A673 (cell line): ENCODE data around the gene ATG13. TPM values are rescaled to one million over a fixed set of nuclear protein-coding genes. Genes with fewer than 3 reads are reported as not detected.

ENCODE experiments used
- BruUV-seq: library from RNA; stranded (reverse); fragments of 400-500 nt; replicated peaks from 2 replicates; lab custom pipeline; 2021; lab: Mats Ljungman, UMichigan
- CTCF ChIA-PET: fragments of 300-600 bp; sonication (Branson Sonifier 250); formaldehyde crosslinking; loops from one replicate; lab custom pipeline; 2022; ENCODE audit warnings: antibody characterized with exemption; lab: Charles Lee
- POLR2A ChIA-PET: fragments of 300-600 bp; sonication (Branson Sonifier 250); formaldehyde crosslinking; loops from one replicate; lab custom pipeline; 2022; ENCODE audit warnings: antibody characterized with exemption; ENCODE audit not compliant: low non-redundant PET; lab: Charles Lee
- DNase-seq: peaks from one replicate; pipeline ENCODE4 v3.0.0-alpha.2; 2015; ENCODE audit warnings: low spot score
- H3K27ac ChIP-seq: fragments of 200-600 bp; sonication (generic); 2 replicates; pipeline ENCODE4 v1.5.1; 2016; ENCODE audit warnings: mixed run types, low read depth, mild to moderate bottlenecking, mixed read lengths, antibody characterized with exemption, low read length; ENCODE audit not compliant: poor library complexity, severe bottlenecking
- H3K27me3 ChIP-seq: fragments of 200-600 bp; sonication (generic); replicated peaks from 2 replicates; pipeline ENCODE4 v1.6.1; 2017; ENCODE audit warnings: mixed run types, low read depth, mild to moderate bottlenecking, mixed read lengths, antibody characterized with exemption, low read length; ENCODE audit not compliant: insufficient read depth, poor library complexity
- H3K36me3 ChIP-seq: fragments of 200-600 bp; sonication (generic); 2 replicates; pipeline ENCODE4 v1.6.1; 2016; ENCODE audit warnings: mixed run types, mild to moderate bottlenecking, mixed read lengths, antibody characterized with exemption, low read length; ENCODE audit not compliant: insufficient read depth, poor library complexity, severe bottlenecking
- H3K4me1 ChIP-seq: fragments of 200-600 bp; sonication (generic); 2 replicates; pipeline ENCODE4 v1.6.1; 2017; ENCODE audit warnings: mixed run types, mild to moderate bottlenecking, mixed read lengths, antibody characterized with exemption, low read length; ENCODE audit not compliant: insufficient read depth, poor library complexity, severe bottlenecking
- H3K4me3 ChIP-seq: fragments of 200-600 bp; sonication (generic); 2 replicates; pipeline ENCODE4 v1.5.1; 2016; ENCODE audit warnings: low read depth, mixed run types, mild to moderate bottlenecking, mixed read lengths, low read length; ENCODE audit not compliant: poor library complexity, severe bottlenecking
- H3K9me3 ChIP-seq: fragments of 200-600 bp; sonication (generic); 2 replicates; pipeline ENCODE4 v1.6.1; 2016; ENCODE audit warnings: mixed run types, low read depth, mild to moderate bottlenecking, mixed read lengths, antibody characterized with exemption, low read length; ENCODE audit not compliant: poor library complexity, severe bottlenecking
- EZH2 ChIP-seq: fragments of 200-600 bp; sonication (generic); IDR thresholded peaks from 2 replicates; pipeline ENCODE4 v1.6.1; 2017; ENCODE audit warnings: borderline replicate concordance, low read depth, mild to moderate bottlenecking, mixed read lengths, antibody characterized with exemption, low read length; ENCODE audit not compliant: poor library complexity, severe bottlenecking
- intact Hi-C: fragments of 100-400 bp; cut with micrococcal nuclease; formaldehyde crosslinking; loops from one replicate; pipeline ENCODE4 v1.10.0; 2022; ENCODE audit not compliant: unreplicated experiment
- total RNA-seq: library from RNA; stranded (reverse); gene quantifications from 2 replicates; pipeline ENCODE4 v1.2.3, GENCODE V29; 2021
- TF ChIP-seq, protein P1 (sequence below): fragments of 300-800, 200-600 bp; sonication (generic); conservative IDR thresholded peaks from 2 replicates; pipeline ENCODE4 v1.5.1; 2017; ENCODE audit warnings: low read depth, mild to moderate bottlenecking, antibody characterized with exemption, low read length, moderate library complexity, mixed read lengths

The ATG13 gene
- total RNA-seq, 1 experiment from 2014 or later = 155 TPM

DNA sequence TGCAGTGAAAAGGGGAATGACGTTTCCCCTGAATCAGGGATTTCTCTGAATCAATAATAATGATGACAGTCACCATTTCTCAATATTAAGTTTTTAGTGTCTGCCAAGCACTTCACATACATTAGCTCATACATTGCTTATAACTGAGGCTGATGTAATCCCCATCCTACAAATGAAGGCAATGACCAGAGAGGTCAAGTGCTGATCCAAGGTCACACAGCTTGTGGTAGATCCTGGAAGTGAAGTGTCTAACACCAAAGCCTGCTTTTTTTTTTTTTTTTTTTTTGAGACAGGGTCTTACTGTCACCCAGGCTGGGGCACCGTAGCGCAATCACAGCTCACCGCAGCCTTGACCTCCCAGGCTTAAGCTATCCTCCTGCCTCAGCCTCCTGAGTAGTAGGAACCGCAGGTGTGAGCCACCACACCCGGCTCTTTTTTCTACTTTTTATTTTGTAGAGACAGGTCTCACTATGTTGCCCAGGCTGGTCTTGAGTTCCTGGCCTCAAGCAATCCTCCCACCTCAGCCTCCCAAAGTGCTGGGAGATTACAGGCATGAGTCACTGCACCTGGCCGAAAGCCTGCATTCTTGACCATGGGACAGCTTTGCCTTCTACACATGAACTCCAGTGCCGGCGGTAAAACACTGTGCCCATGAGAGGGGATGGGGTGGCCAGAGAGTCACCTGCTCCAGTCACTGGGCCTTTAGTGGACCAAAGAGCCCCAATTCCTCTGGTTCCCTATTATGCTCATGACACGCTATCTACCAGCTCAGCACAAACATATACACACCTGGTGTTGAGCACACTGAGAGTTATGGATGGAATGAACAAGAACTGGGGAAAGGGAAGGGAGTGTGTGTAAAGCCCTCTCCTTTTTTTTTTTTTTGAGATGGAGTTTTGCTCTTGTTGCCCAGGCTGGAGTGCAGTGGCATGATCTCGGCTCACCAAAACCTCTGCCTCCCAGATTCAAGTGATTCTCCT lies 65.7 kb downstream of the ATG13 start:
- H3K4me3 ChIP-seq = no peak overlapping the region
- H3K27ac ChIP-seq = no peak overlapping the region
- ChIA-PET POLR2A (no interaction called here), CTCF (no interaction called here)
- no peak for DNase-seq
- no TSS peak for BruUV-seq
- no peaks in the 10 kb centered on the region for H3K4me1 ChIP-seq
- peaks cover 38% of the 10 kb centered on the region for H3K36me3 ChIP-seq
- intact Hi-C loops = no loop called here
- no peaks in the 10 kb centered on the region for H3K9me3 ChIP-seq
- TF ChIP-seq, protein P1, sequence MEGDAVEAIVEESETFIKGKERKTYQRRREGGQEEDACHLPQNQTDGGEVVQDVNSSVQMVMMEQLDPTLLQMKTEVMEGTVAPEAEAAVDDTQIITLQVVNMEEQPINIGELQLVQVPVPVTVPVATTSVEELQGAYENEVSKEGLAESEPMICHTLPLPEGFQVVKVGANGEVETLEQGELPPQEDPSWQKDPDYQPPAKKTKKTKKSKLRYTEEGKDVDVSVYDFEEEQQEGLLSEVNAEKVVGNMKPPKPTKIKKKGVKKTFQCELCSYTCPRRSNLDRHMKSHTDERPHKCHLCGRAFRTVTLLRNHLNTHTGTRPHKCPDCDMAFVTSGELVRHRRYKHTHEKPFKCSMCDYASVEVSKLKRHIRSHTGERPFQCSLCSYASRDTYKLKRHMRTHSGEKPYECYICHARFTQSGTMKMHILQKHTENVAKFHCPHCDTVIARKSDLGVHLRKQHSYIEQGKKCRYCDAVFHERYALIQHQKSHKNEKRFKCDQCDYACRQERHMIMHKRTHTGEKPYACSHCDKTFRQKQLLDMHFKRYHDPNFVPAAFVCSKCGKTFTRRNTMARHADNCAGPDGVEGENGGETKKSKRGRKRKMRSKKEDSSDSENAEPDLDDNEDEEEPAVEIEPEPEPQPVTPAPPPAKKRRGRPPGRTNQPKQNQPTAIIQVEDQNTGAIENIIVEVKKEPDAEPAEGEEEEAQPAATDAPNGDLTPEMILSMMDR = no peak
- TF ChIP-seq EZH2 = no peak
- no peaks in the 10 kb centered on the region for H3K27me3 ChIP-seq

DNA sequence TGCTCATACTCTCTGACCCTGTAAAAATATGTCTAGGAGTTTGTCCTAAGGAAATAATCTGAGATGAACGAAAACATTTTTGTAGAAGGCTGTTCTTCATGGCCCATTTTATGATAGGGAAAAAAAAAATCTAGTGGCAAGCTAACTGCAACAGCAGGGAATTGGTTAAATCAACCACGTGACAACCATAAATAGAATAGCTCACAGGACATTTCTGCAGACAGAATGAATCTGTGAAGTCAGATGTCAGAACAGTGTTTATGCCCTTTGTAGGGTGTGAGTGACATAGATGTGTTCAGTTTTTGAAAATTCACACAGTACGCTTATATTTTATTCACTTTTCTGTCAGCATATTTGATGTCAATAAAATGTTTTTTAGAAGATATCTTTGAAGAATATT lies 67.0 kb downstream of the ATG13 start:
- ChIA-PET POLR2A (no interaction called here), CTCF (no interaction called here)
- no peaks in the 10 kb centered on the region for H3K27me3 ChIP-seq
- no peak for TF ChIP-seq EZH2
- TF ChIP-seq, protein P1 = no peak
- H3K9me3 ChIP-seq = no peaks in the 10 kb centered on the region
- no peaks in the 10 kb centered on the region for H3K4me1 ChIP-seq
- H3K36me3 ChIP-seq = peaks cover 25% of the 10 kb centered on the region
- intact Hi-C loops = no loop called here
- BruUV-seq = no TSS peak
- H3K27ac ChIP-seq = no peak overlapping the region
- no peak overlapping the region for H3K4me3 ChIP-seq
- DNase-seq = no peak

DNA sequence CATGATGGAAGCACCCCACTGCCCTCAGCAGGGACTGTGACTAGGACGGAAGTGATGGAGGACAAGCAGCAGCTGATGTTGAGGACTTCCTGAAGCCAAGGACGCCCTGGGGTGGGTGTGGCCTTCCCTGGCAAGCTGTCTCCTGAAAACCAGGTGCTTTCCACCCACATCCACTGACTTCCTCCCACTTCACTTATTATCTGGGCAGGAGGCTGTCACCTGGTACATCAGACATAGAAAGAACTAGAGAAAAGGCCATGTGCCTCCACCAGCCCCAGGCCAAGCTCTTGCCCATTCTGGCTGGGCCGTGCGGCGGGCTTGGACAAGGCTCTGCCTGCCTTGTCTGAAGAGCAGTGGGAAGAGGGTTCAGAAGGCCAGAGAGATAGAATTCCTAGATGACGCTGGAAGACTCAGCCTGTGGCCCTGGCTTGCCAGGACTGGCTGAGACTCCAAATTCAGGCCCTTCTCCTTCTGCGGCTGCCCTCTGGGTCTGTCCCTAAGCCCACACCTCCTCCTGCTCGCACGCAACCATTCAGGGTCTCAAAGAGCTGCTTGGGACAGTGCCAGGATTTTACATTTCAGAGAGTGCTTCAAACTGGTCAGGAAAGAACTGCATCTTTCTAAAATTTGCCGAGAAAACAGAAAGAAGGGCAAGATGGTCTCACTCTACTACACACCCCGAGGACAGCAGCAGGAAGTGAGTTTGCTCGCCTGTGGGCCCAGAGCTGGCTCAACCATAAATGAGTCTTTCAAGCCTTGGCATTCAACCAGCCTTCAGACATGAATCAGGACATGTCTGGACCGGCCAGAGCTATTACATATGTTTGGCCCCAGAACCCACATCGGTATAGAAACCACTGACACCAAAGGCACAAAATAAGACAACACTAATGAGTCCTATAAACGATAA lies 69.8 kb downstream of the ATG13 start:
- Histone ChIP-seq H3K4me3 (no peak overlapping the region), H3K36me3 (peaks cover 4% of the 10 kb centered on the region), H3K9me3 (no peaks in the 10 kb centered on the region), H3K4me1 (no peaks in the 10 kb centered on the region), H3K27me3 (no peaks in the 10 kb centered on the region), H3K27ac (no peak overlapping the region)
- TF ChIP-seq, protein P1 = no peak
- TF ChIP-seq EZH2 = no peak
- ChIA-PET CTCF (interaction anchor here (0.6 kb wide), 2 partner anchors 96 to 281 kb away, joined by 3 to 5 read pairs; no protein-coding TSS in a partner anchor), POLR2A (interaction anchor here (0.6 kb wide), 1 partner anchor 442 kb away, joined by 3 read pairs; no protein-coding TSS in a partner anchor)
- intact Hi-C loops = no loop called here
- BruUV-seq = no TSS peak
- DNase-seq = no peak
